Activated gamma-delta T cell (primary cell): ENCODE measurements around the gene RCCD1.

Experiments
- DNase-seq: peaks from one replicate; lab custom pipeline; 2025; lab: John Stamatoyannopoulos, UW

The RCCD1 gene

GRCh38 chr15:90942354-90943120 lies 12.1 kb upstream of the RCCD1 start:
- DNase-seq = no peak

DNA sequence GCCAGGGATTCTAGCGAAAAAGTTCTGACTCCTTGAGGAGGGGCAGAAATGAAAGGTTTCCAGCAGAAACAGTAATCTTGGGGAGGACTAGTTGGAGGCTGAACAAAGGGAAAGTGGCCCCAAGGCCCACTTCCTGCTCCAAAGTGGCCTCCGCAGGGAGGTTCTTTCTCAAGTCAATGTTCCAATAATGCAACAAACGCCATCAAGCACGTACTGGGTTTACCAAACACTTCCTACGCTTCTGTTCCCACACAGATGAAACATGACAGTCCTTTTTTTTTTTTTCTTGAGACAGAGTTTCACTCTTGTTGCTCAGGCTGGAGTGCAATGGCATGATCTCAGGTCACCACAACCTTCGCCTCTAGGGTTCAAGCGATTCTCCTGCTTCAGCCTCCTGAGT lies 9.6 kb upstream of the RCCD1 start:
- DNase-seq = no peak

DNA sequence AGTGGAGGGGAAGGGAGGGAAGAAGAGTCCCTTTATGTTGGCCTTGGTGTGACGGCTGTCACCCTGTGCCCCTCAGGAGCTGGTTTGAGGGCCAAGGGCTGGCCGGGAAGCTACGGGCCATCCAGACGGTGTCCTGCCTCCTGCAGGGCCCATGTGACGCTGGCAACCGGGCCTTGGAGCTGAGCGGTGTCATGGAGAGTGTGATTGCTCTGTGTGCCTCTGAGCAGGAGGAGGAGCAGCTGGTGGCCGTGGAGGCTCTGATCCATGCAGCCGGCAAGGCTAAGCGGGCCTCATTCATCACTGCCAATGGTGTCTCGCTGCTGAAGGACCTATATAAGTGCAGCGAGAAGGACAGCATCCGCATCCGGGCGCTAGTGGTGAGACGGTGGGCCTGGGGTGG lies 8.1 kb upstream of the RCCD1 start:
- no peak for DNase-seq

GRCh38 chr15:90946941-90947576 lies 7.6 kb upstream of the RCCD1 start:
- DNase-seq = no peak

DNA sequence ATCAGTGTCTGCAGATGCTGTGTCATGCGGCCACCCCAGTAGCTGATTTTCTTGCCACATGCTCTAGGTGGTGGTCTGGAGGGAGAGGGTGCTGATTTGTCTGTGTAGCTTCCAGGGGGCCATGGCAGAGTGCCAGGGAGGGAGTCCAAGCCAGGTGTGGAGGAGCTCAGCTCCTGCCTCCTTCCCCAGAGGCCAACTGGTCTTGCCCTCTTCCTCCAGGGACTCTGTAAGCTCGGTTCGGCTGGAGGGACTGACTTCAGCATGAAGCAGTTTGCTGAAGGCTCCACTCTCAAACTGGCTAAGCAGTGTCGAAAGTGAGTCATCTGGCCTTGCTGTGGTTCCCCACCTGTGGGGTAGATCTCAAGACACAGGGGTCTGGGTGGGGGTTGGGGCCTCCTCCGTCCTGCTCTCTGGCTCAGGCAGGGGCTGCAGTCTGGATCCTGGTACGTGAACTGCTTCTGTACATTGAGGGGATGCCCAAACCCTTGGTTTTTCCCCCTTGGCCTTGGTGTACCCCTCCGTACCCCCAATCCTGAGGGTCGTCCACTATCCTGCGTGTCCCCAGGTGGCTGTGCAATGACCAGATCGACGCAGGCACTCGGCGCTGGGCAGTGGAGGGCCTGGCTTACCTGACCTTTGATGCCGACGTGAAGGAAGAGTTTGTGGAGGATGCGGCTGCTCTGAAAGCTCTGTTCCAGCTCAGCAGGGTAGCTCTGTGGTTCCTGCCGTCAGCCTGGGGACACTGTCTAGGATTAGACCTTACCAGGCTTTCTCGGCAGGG lies 6.9 kb upstream of the RCCD1 start:
- no peak for DNase-seq

- DNase-seq = no peak
These were observed 6.2 kb upstream of the RCCD1 start for GRCh38 chr15:90948506-90948905.

GRCh38 chr15:90949979-90950675 lies 4.6 kb upstream of the RCCD1 start:
- DNase-seq = no peak

GRCh38 chr15:90950676-90951075 lies 4.0 kb upstream of the RCCD1 start:
- DNase-seq = no peak

DNA sequence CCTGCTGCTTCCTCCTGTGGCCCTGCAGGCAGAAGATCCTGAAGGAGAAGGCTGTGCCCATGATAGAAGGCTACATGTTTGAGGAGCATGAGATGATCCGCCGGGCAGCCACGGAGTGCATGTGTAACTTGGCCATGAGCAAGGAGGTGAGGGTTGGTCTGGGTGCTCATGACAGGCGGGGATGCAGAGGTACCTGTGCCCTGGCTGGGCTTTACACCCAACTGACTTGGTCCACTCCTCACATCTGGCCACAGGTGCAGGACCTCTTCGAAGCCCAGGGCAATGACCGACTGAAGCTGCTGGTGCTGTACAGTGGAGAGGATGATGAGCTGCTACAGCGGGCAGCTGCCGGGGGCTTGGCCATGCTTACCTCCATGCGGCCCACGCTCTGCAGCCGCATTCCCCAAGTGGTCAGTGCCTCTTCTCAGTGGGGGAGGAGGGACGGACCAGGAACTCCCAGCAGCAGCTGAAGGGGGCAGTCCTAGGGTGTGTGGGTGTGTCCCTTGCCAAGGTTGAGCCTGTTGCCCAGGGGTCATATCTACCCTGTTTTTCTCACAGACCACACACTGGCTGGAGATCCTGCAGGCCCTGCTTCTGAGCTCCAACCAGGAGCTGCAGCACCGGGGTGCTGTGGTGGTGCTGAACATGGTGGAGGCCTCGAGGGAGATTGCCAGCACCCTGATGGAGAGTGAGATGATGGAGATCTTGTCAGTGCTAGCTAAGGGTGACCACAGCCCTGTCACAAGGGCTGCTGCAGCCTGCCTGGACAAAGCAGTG lies 1.6 kb upstream of the RCCD1 start:
- no peak for DNase-seq

DNA sequence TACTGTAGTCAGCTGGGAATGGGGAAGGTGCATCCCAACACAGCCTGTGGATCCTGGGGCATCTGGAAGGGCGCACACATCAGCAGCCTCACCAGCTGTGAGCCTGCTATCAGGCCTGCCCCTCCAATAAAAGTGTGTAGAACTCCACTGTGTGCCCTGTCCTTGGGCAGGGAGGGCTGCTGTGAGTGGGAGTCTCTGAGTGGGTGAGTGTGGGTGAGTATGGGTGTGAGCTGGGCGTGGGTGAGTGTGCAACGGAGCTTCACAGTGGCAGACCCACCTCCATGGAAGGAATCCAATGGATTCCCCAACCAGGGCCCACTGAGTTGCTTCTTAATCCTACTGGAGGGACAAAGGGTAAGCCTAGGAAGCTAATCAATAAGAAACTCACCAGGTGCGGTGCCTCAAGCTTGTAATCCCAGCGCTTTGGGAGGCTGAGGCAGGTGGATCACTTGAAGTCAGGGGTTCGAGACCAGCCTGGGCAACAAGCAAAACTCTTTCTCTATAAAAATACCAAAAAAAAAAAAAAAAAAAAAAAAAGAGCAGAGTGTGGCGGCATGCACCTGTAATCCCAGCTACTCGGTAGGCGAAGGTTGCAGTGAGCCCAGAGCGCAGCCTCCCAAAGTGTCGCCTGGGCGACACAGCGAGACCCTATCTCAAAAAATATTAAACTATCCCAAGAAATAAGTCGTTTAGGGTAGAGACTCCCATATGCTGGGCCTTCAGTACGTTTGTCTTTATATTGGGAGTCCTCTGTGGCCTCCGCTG lies 555 bp upstream of the RCCD1 start:
- DNase-seq = no peak

DNA sequence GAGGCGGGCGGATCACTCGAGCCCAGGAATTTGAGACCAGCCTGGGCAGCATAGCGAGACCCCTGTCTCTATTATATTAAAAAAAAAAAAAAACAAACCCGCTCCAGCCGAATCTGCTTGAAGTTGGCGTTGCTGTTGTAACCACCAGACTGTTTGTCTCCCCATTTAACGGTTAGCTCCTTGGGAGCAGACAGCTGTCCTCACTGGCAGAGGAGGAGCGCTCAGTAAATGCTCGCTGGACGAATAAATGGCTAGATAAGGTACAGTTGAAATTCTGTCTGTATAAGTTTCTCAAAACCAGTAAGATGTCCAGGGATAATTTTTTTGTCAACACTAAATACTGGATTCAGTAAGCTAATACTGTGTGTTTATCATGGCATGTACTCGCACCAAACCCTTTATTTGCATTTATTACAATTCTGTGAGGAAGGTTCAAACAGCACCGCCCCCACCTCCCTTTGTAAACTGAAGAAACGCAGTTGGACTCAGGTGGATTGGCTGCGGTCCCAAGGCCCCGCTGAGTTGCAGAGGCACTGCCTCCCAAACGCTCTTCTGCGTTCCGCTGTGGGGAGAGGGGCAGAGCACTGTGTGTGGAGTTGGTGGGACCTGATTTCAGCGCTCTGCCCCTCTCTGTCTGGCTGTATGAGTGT lies 1.1 kb downstream of the RCCD1 start:
- DNase-seq = no peak

- peak; percentile 28 for DNase-seq
These were observed 1.8 kb downstream of the RCCD1 start for GRCh38 chr15:90956274-90957030.

GRCh38 chr15:90957031-90957790 lies 2.5 kb downstream of the RCCD1 start:
- no peak for DNase-seq

GRCh38 chr15:90957791-90958190 lies 3.1 kb downstream of the RCCD1 start:
- no peak for DNase-seq

DNA sequence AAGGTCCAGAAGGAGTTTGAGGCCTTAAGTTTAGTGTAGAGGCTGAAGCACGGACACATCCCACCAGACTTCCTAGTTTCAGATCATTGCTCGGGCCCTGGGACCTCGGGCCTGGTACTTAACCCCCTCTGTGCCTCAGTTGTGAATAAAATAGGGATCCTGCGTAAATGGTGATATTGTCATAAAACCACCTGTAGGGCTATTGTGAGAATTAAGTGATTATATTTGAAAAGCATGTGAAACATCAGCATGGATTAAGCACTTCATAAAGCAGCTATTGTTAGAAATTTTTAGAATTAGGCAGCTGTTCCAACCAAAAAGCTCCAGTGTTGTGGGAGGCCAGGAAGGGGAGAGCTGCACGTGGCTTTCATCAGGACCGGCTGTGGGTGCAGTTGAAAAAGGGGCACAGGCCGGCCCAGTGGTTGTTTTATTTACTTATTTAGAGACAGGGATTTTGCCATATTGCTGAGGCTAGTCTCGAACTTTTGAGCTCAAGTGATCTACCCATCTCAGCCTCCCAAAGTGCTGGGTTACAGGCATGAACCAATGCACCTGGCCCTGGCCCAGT lies 4.4 kb downstream of the RCCD1 start:
- DNase-seq = no peak

DNA sequence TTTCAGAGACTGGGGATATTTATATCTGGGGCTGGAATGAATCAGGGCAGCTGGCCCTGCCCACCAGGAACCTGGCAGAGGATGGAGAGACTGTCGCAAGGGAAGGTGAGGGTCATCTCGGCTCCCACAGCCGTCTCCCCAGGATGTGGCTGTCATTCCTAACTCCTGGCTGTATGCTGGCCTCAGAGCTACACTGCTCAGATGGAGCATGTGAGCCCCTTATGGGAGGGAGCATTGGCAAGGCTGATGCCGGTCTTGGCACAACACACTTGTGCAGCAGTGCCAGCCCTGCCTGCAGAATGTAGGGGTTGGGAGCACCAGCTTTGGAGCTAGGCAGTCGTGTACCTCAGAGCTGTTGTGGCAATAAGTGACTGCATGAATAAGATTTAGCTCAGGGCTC lies 5.2 kb downstream of the RCCD1 start:
- DNase-seq = no peak

DNA sequence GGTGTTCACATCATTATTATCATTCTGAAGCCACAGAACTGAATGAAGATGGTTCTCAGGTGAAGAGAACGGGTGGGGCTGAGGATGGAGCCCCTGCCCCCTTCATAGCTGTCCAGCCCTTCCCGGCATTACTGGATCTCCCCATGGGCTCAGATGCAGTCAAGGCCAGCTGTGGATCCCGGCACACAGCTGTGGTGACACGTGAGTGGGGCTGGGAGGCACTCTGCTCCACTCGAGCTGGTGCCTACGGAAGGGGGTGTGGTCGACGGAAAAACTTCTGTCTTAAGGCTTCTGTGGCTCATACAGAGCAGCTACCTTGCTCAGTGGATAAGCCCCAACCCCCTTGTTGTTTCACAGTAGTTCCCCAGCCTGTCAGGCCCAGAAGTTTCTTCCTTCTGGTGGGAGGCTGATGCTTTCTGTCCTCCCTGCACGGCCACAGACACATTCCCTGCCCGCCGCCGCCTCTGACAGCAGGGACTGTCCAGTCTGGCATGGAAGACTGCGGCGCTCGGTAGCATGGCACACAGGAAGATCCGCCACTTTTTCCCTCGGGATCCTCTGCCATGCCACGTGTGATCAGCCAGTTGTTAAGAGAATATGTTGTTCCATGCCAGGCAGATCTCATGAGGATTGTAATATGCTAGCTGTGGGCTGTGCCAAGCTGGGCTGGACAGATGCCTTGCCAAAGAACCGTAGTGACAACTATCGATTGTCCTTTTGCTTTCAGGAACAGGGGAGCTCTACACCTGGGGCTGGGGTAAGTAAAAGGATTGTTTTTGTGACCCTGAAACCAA lies 5.8 kb downstream of the RCCD1 start:
- DNase-seq = no peak

GRCh38 chr15:90962021-90962420 lies 7.3 kb downstream of the RCCD1 start:
- DNase-seq = no peak
